HuH-7.5 (cell line): ENCODE measurements around the gene STAP1.

Source experiments
- DNase-seq: peaks from one replicate; pipeline ENCODE4 v3.0.0; 2011; ENCODE audit warnings: low spot score

Gene STAP1

DNA sequence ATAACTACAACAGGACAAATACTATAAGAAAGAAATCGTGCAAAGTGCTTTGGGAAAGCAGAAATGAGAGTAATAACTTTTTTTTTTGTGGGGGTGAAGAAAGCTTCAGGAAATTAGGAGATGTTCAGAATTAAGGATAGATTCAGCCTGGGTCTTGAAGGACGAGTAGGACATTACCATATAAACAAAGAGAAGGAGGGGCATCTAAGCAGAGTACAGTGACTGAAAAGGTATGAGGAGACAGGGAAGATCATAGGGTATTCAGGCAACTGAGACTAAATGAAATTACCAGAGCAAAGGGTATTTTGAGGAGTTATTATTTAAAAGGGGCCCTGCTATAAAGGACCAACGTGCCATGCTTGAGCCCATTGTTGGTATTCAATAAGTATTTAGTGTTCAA is 3.1 kb upstream of the STAP1 start:
- DNase-seq, result no peak

DNA sequence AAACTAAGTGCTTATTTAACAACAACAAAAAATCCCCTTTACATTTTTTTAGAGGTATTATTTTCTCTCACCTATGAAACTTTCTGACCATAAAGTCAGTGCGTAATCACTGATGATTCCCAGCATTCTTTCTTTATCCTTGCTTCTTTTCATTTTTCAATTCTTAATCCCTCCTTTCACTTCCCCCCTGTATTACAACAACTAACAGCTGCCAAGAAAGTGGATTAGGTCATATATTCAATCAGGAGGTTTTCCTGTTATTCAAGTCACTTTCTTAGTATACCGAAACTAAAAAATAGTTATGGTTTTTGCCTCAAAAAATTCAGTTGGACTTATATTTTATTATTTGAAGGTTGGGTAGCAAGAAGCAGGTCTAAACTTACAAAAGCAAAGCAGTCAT is 2.1 kb upstream of the STAP1 start:
- no peak for DNase-seq

DNA sequence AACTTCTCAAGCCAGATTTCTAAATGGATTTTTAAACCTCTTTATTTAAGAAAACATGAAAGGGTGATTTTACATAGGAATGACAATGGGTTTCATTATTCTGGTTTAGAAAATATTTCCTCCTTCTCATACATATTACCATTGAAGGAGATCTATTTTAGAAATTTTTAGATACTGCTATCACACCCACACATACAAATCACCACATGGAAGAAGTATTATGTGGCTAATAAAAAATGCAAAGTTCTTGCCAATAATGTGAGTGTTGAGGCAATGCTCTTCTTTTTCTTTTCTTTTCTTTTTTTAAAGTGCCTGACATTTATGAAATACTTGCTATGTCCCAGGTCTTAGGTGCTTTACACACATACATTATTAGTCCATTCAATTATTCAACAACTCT is 6.8 kb downstream of the STAP1 start:
- no peak for DNase-seq

DNA sequence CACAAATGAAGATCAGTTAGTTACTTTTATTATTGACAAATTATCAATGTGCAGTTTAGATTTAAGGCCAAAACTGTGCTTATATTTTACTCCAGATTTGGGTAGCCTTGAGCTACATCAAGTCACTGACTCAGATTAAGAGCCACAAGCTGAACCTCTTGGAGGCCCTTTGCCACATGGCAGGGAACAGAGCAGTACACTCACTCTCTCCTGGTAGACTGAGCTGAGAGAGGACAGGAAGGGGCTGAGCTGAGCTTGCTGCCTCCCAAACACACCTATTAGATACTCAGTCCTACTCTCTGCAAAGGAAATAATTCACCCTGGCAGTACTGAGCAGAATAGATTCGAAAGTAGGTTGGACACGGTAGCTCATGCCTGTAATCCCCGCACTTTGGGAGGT is 7.8 kb downstream of the STAP1 start:
- no peak for DNase-seq

DNA sequence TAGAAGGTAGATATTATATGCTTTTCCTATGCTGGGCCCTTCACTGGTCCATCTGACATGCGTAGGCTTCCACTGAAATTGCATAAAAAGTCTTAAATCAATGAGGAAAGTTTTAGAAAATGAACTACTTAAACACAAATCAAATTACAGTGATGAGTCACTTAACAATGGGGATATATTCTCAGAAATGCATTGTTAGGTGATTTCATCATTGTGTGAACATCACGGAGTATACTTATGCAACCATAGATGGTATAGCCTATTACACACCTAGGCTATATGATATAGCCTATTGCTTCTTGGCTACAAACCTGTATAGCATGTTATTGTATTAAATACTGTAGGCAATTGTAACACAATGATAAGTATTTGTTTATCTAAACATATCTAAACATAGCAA is 10.3 kb downstream of the STAP1 start:
- DNase-seq, result no peak

DNA sequence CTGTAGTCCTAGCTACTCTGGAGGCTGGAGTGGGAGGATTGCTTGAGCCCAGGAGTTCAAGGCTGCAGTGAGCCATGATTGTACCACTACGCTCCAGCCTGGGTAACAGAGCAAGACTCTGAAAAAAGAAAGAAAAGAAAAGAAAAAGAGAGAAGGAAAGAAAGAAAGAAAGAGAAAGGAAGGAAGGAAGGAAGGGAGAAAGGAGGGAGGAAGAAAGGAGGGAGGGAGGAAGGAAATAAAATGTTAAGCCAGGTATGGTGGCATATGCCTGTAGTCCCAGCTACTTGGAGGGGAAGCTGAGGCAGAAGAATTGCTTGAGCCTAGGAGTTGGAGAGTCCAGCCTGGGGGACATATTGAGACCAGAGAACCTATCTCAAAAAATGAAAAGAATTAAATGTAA is 12.0 kb downstream of the STAP1 start:
- DNase-seq, result no peak

DNA sequence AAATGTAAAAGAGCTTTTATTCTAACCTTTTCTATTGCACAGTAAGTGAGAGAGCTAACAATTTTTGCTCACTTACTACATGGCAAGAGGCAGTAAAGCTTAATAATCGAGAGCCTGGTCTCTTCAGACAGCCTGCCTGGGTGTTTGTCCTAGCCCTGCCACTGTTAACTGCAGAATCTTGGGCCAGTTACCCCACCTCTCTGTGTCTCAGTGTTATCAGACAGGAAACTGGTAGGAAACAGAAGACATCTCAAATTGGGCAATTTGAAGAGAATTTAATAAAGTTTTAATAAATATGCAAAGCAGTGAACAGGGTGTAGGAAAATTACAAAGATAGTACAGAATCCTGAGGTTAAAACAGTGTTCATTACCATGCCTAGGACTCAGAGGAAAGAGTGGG is 13.4 kb downstream of the STAP1 start:
- DNase-seq, result no peak

DNA sequence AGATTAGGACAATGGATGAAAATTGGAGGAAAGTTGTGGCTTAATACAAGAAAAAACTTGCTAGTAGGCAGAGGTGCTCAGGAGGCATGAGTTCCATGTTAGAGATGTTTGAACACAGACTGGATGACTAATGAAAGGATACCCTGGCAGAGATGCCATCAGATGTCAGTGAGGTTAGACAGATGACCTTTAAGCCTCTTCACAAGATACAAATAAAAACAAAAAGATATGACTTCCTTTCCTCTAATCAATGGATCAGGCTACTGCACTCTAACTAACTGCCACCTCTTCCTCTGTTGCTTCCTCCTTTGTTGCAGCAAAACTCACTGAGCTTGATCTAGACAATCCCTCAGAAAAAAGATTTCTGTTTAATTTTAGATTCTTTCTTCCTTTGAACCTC is 14.7 kb downstream of the STAP1 start:
- DNase-seq, result no peak

DNA sequence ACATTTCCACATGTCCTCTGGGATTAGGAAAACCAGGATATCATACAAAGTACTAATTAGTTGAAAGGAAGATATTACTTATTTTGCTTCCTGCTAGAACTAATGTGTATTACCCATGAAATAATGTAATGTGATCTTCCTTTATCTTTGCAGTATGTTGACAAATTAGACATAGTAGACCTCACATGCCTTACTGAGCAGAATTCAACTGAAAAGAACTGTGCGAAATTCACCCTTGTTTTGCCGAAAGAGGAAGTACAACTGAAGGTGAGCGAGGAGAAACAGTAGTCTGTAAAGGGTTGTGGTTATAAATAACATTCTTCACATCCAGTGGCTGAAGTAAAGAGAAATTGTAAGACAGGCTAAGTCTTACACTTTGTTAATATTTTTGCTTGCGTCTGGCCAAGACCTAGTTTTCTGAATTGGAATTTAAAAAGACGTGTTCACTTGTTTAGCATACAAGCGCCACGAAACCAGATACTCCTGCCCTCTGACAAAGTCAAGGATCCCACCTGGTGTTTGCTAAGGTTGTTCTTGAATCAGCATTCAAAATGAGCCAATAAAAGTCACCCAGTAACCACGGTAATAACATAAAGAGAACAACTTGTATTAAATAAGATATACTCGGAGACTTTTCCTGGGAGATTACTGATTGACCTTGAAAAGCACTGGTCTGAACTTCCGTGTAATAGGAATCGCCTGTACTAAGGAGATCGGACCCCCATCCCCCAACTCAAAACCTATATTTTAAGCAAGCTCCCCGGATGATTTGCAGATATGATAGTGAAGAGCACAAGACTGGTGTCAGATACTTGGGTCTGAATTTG is 16.9 kb downstream of the STAP1 start:
- DNase-seq, result no peak

DNA sequence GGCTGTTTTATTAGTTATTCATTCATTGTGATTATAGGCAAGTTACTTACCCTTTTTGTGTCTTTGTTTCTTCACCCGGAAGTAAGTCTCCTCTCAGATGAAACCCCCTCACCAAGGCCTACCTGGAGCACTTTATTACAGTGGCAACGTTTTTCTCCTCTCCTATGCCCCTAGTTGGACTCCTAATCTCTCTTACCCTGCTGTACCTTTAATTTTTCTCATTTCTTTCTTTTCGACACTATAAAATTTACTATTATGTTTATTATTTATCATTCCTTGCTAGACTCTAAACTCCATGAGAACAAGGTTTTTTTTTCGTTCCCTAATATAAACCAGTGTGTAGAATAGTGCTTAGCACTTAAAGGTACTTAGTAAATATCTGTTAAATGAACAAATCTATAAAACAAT is 17.5 kb downstream of the STAP1 start:
- no peak for DNase-seq

DNA sequence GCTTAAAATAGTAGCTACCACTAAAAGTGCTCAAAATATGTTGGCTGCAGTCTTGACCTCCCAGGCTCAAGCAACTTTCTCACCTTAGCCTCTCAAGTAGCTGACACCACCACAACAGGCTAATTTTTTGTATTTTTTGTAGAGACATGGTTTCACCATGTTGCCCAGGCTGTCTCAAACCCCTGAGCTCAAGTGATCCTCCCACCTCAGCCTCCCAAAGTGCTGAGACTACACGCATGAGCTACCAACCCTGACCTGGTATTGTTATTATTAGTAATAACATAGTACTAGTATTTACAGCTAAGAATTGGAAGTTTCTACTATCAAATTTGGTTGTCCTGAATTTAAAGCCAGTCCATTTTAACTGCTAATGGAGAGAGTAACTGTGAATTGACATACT is 18.0 kb downstream of the STAP1 start:
- no peak for DNase-seq

DNA sequence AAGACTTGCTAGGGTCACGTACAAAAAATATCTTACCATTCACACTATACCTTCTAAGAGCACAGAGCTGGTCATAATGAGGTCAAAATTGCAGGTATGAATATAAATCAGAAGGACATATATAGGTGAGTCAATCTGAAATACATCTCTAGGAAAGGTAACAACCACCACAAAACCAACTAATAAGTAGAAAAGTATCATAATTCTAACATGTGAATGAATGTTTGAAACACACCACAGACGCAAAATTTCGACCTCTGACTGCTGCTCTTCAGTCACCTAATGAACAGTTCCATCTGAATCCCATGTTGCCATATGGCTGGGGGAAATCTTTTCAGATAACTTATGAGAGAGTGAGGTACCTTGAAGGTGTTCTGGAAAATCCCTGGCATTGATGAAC is 22.1 kb downstream of the STAP1 start:
- DNase-seq, result no peak

DNA sequence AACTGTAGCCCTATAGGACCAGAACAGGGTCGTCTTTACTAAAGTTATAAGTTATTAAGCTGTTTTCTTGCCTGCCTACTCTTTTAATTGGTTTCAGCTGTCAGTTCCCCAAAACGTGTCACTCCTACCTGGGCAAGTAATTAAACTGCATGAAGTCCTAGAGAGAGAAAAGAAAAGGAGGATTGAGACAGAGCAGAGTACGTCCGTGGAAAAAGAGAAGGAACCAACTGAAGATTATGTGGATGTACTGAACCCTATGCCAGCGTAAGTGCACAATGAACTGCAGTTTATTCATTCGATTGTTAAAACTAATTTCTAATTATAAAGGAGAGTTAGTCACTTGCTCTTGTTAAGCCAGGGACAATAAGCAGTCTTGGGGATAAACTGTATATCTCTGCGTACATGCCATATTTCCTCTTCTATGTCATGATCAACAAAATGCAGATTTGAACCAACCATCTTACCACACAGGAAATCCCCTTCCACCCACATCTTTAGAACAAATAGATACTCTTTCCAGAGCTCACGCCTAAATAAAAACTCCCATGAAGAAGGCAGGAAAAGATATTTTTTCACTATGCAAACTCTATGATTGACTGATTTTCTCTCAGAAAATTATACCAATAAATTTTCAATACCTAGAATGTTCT is 22.8 kb downstream of the STAP1 start:
- no peak for DNase-seq

DNA sequence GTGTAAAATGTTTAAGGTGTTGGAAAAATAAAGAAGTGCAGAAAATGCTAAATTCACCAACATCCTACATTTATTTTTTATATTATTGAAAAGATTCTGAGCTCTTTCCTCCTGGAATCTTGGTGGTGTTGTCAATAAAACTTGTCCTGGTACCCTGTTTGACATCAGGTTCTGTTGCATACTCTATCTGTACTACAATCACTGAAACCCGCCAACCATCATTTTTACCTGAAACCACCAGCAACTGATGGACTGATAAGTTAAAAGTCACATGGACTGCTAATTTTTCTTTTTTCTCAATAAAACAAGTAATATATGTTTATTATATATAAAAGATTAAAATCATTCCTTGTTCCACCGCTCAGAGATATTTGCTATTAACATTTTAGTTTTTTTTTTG is 23.4 kb downstream of the STAP1 start:
- DNase-seq, result no peak

DNA sequence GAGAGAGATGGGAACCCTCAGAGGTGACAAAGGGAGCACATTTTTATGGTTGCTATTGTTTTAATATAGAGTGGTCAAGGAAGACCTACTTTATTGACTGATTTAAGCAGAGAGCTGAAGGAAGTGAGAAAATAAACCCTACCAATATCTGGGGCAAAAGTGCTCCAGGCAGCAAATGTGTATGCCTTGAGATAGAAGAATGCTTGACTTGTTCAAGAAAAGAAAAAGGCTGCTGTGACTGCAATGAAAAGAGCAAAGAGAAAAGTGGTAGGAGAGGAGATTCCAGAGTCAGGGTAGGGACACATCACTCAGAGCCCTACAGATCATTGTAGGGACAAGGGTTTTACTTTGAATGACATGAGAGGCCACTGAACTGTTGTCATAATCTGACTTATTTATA is 26.0 kb downstream of the STAP1 start:
- DNase-seq, result no peak

DNA sequence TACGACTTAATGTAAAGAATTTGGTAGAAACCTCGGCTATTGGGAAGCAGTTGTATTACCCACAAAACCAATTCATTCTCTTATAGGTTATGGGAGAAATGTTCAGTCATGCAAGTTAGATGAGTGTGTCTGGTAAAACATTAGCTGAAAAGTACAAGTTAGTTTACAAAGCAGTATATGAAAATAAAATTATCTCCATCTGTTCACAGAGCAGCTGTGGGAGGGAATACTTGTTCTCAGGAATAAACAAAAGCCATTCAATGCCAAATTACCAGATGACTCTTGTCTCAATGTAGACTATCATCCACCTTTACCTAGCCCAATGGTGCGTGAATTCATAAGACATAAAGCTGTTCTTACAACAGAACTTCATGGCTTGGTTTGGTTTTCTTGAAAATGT is 28.6 kb downstream of the STAP1 start:
- DNase-seq, result no peak

DNA sequence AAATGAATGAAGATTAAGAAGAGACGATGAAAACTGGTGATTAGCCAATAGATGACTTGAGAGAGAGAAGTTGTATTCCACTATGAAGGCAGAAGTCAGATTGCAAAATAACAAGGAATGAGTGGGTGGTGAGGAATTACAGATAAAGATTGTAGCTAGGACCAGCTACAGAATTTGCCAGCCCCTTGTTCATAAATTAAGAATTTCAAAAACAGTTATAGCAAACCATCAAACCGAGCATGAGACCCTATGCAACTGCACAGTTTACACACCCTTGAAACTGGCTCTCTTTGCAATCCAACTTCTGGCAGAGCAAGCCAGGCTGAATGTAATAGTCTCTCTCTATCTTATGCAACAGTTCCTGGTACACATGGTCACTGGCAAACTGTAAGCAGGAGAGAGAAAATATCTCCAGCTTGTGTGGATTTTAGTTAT is 35.2 kb downstream of the STAP1 start:
- DNase-seq, result no peak

DNA sequence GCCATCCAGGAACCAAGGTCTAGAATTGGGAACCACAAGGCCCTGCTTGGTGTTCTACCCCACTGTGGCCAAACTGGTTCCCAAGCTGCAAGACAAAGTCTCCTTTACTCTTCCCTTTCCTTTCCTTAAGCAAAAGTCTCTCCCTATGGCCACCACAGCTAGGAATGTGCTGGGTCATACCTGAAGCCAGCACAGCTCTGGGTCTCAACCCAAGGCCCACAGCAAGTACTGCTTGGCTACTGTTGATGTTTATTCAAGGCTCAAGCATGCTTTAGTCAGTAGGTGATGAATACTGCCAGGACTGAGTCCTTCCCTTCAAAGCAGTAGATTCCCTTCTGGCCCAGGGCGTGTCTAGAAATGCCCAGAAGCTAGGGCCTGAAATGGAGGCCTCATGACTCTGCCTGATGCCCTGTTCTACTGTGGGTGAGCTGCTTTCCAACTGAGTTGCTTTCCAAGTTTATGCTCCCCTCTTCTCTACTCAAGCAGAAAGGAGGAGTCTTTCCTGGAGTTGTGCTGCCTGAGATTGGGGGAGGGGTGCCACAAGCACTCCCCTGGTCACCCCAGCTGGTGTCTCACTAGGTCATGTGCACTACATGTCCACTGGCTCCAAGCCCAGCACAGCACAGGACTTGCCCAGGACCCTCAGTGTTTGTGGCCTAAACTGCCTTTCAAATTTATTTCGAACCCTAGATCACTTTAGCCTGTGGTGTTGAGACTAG is 44.9 kb downstream of the STAP1 start:
- DNase-seq, result no peak

DNA sequence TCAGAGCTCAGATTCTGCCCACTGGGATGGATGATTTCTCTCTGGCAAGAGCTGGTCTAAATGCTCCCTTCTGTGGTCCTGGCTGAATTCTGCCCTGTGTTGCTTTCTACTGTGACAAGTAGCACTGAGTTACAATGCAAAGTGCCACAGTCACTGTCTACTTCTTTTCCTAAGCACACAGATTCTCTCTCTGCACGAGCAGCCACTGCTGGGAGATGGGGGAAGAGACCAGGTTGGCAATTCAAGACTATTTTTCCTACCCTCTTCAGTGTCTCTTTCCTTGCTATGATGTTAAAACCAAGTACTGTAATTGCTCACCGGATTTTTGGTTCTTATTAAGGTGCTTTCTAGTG is 45.5 kb downstream of the STAP1 start:
- no peak for DNase-seq

DNA sequence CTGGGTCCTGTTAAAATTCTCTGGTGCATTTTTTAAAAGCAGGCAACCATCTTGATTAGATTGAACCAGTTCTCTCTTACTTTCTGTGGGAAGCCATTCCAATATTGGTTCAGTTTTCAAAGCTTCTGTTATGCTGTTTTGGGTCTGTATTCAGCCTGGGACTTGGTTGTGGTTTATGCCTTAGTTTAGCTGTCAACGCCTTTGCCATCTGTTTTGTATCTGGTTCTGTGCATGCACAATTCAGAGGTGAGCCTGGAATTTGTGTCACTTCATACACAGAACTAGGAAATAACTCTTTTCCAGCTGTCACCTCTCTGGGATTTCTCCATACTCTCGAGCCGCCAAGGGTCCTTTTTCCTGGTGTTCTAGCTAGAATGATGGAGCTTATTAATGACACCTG is 46.2 kb downstream of the STAP1 start:
- DNase-seq, result no peak

DNA sequence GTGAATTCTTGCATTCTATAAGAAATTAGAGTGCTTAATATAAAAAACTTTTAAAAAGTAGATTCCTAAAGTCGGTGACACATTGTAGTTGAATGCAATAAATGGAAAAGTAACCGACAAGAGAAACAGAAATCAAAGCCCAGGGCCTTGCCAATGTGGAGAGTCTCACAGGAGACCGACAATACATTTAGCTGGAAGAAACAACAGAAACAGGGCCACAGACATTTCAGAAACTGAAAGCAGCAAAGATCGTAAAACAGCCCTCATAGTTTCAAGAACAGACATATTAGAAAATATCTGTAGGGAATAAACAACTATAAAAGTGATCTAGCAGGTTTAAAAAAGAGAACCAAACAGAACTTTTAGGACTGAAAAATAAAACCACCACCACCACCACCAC is 49.5 kb downstream of the STAP1 start:
- no peak for DNase-seq

DNA sequence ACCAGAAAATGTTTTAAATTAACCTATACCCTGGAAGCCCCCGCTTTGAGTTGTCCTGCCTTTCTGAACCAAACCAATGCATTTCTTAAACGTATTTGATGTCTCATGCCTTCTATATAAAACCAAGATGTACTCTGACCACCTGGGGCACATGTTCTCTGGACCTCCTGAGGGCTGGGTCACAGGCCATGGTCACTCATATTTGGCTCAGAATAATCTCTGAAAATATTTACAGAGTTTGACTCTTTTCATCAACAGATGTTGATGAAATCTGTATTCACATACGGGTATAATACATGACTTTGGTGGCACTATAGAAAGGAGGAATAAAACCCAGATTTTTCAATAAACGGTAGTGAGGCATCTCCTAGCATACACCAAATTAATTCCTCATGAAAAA is 55.7 kb downstream of the STAP1 start:
- DNase-seq, result no peak

DNA sequence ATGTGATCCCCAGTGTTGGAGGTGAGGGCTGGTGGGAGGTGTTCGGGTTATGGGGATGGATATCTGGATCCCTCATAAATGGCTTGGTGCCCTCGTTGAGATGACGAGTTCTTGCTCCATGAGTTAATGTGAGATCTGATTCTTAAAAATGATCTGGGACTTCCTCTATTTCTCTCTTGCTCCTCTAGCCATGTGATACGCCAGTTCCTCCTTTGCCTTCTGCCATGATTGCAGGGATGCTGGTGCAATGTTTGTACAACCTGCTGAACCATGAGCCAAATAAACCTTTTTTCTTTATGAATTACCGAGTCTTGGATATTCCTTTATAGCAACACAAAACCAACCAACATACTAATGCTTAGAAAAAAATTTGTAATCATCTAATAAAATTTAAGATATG is 56.6 kb downstream of the STAP1 start:
- DNase-seq, result no peak
